Astrocyte (in vitro differentiated cells and primary cell): ENCODE data around the gene SLC26A5. TPM values are rescaled to one million over a fixed set of nuclear protein-coding genes. Genes with fewer than 3 reads are reported as not detected.

Experiments used
- DNase-seq: peaks from one replicate; pipeline ENCODE4 v3.0.0-alpha.2; 2010; ENCODE audit warnings: low read depth
- FAIRE-seq: peaks from 2 replicates; lab custom pipeline; 2011; peaks lifted over from hg19 to GRCh38; lab: Jason Lieb, UNC
- H2AFZ ChIP-seq: 2 replicates; pipeline ENCODE4 v1.6.0; 2012; ENCODE audit warnings: low read depth, low read length, inconsistent platforms
- H3K27ac ChIP-seq: 2 replicates; pipeline ENCODE4 v1.5.1; 2011; ENCODE audit warnings: low read depth, low read length, inconsistent platforms
- H3K27me3 ChIP-seq: 2 replicates; pipeline ENCODE4 v1.6.0; 2011; ENCODE audit warnings: low read length, inconsistent platforms; ENCODE audit not compliant: insufficient read depth
- H3K36me3 ChIP-seq: 2 replicates; pipeline ENCODE4 v1.5.1; 2011; ENCODE audit warnings: low read length, inconsistent platforms; ENCODE audit not compliant: insufficient read depth
- H3K4me1 ChIP-seq: 2 replicates; pipeline ENCODE4 v1.5.1; 2011; ENCODE audit warnings: low read length, inconsistent platforms; ENCODE audit not compliant: insufficient read depth
- H3K4me2 ChIP-seq: 2 replicates; pipeline ENCODE4 v1.6.0; 2012; ENCODE audit warnings: low read length, inconsistent platforms
- H3K4me3 ChIP-seq: 2 replicates; pipeline ENCODE4 v1.5.1; 2011; ENCODE audit warnings: low read depth, mild to moderate bottlenecking, low read length, inconsistent platforms; ENCODE audit not compliant: insufficient read depth
- H3K79me2 ChIP-seq: 2 replicates; pipeline ENCODE4 v1.6.0; 2012; ENCODE audit warnings: mild to moderate bottlenecking, low read length, inconsistent platforms; ENCODE audit not compliant: insufficient read depth
- H3K9ac ChIP-seq: 2 replicates; pipeline ENCODE4 v1.6.0; 2012; ENCODE audit warnings: mild to moderate bottlenecking, low read length, inconsistent platforms
- H3K9me3 ChIP-seq: 2 replicates; pipeline ENCODE4 v1.5.1; 2012; ENCODE audit warnings: low read depth, mild to moderate bottlenecking, low read length, inconsistent platforms; ENCODE audit not compliant: insufficient read depth
- H4K20me1 ChIP-seq: 2 replicates; pipeline ENCODE4 v1.6.0; 2012; ENCODE audit warnings: low read length, inconsistent platforms; ENCODE audit not compliant: insufficient read depth
- H3K27ac Mint-ChIP-seq: one replicate; pipeline ENCODE4 v1.8.0; 2021; ENCODE audit warnings: mild to moderate bottlenecking, mixed read lengths; ENCODE audit not compliant: unreplicated experiment
- H3K27me3 Mint-ChIP-seq: one replicate; pipeline ENCODE4 v1.8.0; 2021; ENCODE audit warnings: low read depth, mixed read lengths; ENCODE audit not compliant: unreplicated experiment
- H3K36me3 Mint-ChIP-seq: one replicate; pipeline ENCODE4 v1.8.0; 2021; ENCODE audit warnings: low read depth, mixed read lengths; ENCODE audit not compliant: unreplicated experiment
- H3K4me1 Mint-ChIP-seq: one replicate; pipeline ENCODE4 v1.8.0; 2021; ENCODE audit warnings: low read depth, mixed read lengths; ENCODE audit not compliant: unreplicated experiment
- H3K4me3 Mint-ChIP-seq: one replicate; pipeline ENCODE4 v1.8.0; 2021; ENCODE audit warnings: mild to moderate bottlenecking, moderate library complexity, mixed read lengths; ENCODE audit not compliant: unreplicated experiment
- H3K9me3 Mint-ChIP-seq: one replicate; pipeline ENCODE4 v1.8.0; 2021; ENCODE audit warnings: mild to moderate bottlenecking, mixed read lengths; ENCODE audit not compliant: unreplicated experiment
- EZH2 ChIP-seq: IDR thresholded peaks from 2 replicates; pipeline ENCODE4 v1.6.1; 2012; ENCODE audit warnings: mild to moderate bottlenecking, low read length, inconsistent platforms; ENCODE audit not compliant: insufficient read depth
- total RNA-seq: library from RNA; stranded (reverse); gene quantifications from 2 replicates; pipeline ENCODE4 v1.2.1, GENCODE V29; 2021
- TF ChIP-seq, protein P1 (sequence below): IDR thresholded peaks from 2 replicates; pipeline ENCODE4 v1.5.1; 2011; ENCODE audit warnings: low read depth, mild to moderate bottlenecking, inconsistent platforms, low read length, moderate library complexity; ENCODE audit not compliant: insufficient read depth

Gene SLC26A5
- total RNA-seq, 1 donor from 2014 or later = not detected

DNA sequence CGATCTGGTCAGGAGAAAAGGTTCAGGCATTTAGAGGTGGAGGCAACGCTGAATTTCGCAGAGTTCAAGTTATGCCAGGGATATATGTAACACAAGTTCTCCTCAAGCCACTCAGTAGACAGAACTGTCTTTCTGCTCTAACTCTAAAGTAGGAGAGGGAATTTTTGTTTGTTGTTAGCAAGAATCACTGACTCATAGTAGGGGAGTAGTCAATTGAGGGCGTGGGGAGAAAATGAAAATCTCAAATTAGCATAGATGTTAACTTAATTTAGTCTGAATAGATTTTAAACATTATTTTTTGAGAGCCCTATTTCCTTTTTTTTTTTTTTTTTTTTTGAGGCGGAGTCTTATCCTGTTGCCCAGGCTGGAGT, 64.0 kb downstream of the SLC26A5 start:
- Histone ChIP-seq H3K9me3 (no peaks in the 10 kb centered on the region), H3K9ac (no peak overlapping the region), H3K4me2 (no peak overlapping the region), H3K36me3 (no peaks in the 10 kb centered on the region), H2AFZ (no peak overlapping the region), H3K4me3 (no peak overlapping the region), H3K27ac (no peak overlapping the region), H3K27me3 (peaks cover 4% of the 10 kb centered on the region), H4K20me1 (no peaks in the 10 kb centered on the region), H3K4me1 (no peaks in the 10 kb centered on the region), H3K79me2 (no peaks in the 10 kb centered on the region)
- FAIRE-seq (no peak), DNase-seq (no peak)
- Mint-ChIP-seq H3K27me3 (no peaks in the 10 kb centered on the region), H3K4me3 (no peak overlapping the region), H3K9me3 (no peaks in the 10 kb centered on the region), H3K27ac (no peak overlapping the region), H3K4me1 (no peaks in the 10 kb centered on the region), H3K36me3 (no peaks in the 10 kb centered on the region)
- TF ChIP-seq EZH2 = no peak
- TF ChIP-seq, protein P1, sequence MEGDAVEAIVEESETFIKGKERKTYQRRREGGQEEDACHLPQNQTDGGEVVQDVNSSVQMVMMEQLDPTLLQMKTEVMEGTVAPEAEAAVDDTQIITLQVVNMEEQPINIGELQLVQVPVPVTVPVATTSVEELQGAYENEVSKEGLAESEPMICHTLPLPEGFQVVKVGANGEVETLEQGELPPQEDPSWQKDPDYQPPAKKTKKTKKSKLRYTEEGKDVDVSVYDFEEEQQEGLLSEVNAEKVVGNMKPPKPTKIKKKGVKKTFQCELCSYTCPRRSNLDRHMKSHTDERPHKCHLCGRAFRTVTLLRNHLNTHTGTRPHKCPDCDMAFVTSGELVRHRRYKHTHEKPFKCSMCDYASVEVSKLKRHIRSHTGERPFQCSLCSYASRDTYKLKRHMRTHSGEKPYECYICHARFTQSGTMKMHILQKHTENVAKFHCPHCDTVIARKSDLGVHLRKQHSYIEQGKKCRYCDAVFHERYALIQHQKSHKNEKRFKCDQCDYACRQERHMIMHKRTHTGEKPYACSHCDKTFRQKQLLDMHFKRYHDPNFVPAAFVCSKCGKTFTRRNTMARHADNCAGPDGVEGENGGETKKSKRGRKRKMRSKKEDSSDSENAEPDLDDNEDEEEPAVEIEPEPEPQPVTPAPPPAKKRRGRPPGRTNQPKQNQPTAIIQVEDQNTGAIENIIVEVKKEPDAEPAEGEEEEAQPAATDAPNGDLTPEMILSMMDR = no peak

- Mint-ChIP-seq H3K4me3 (no peak overlapping the region), H3K4me1 (no peaks in the 10 kb centered on the region), H3K36me3 (no peaks in the 10 kb centered on the region), H3K27ac (no peak overlapping the region), H3K9me3 (no peaks in the 10 kb centered on the region), H3K27me3 (no peaks in the 10 kb centered on the region)
- DNase-seq (no peak), FAIRE-seq (no peak)
- Histone ChIP-seq H3K4me1 (no peaks in the 10 kb centered on the region), H3K27ac (no peak overlapping the region), H3K36me3 (no peaks in the 10 kb centered on the region), H3K9ac (no peak overlapping the region), H2AFZ (no peak overlapping the region), H3K4me2 (no peak overlapping the region), H3K9me3 (no peaks in the 10 kb centered on the region), H3K4me3 (no peak overlapping the region), H3K27me3 (peaks cover 4% of the 10 kb centered on the region), H4K20me1 (no peaks in the 10 kb centered on the region), H3K79me2 (no peaks in the 10 kb centered on the region)
- TF ChIP-seq, protein P1 = no peak
- TF ChIP-seq EZH2 = no peak
Measured at GRCh38 chr7:103381280-103382031, 64.6 kb downstream of the SLC26A5 start.
